GM19463 (cell line): ENCODE data around the gene VSTM2B.
A peak's percentile ranks its signal among the peaks of the same experiment; 100 is the strongest.

Source experiments
- ATAC-seq: cut with Tn5 transposase; IDR thresholded peaks from one replicate; pipeline ENCODE4 v1.9.1; 2021; ENCODE audit warnings: mild to moderate bottlenecking, moderate library complexity; ENCODE audit not compliant: unreplicated experiment

VSTM2B gene

DNA sequence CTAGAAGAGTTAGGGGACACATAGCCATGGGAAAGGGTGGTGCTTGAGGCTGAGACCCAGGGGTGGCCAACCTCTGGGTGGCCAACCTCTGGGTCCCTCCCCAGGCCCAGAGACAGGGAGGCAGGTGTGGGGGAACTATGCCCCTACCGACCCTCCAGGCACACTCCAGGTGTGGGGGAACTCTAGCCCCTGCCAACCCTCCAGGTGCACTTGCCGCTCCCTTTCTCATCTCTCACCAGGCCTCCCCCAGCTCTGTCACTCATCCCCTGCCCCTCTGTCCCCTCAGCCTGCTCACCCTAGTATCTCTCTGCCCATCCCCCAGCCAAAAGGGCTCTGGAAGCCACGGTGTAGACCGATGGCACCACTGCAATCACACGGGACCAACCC lies 10.6 kb upstream of the VSTM2B start:
- ATAC-seq: no peak

DNA sequence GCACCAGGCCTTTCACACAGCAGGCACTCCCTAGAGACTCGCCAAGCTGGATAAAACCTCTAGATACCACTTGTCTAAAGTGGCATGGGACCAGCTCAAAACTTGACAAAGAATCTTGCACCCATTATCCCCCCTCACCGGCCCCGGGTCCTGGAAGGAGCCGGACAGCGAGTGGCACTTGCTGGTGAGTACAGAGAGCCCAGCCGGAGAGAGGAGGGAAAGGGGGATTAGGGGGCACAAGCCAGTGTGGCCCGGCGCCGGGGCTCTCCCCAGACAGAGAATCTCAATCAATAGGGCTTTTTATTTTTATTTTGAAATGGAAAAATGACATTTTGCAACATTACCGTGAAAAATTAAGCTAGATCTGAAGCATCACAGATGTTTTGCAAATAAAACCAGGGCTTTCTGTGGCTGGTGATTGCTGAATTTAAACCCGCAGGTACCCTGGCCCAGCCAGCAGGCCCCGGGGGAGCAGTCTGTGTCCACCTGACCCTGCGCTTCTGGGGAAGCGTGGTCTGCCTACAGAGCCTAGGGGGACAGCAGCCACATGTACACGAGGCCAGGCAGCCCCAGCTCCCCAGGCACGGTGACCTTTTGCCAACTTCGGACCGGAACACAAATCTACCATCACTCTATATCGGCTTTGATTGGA lies 10.0 kb upstream of the VSTM2B start:
- ATAC-seq: no peak

DNA sequence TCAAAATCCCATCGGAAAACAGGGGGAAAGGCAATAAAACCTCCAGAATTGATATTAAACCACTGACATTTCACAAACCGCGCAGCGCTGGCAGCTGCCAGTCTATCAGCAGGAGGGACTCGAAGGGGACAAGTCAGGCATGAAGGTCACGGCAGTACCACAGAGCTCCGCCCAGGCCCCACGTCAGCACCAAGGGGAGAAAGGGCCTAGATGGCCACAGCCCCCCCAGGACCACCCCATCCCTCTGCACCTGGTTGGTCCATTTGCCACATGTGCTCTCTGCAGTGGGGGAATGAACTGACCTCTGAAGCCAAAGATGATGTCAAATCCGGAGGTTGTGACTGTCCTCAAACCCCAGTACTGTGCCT lies 9.5 kb upstream of the VSTM2B start:
- ATAC-seq: no peak

DNA sequence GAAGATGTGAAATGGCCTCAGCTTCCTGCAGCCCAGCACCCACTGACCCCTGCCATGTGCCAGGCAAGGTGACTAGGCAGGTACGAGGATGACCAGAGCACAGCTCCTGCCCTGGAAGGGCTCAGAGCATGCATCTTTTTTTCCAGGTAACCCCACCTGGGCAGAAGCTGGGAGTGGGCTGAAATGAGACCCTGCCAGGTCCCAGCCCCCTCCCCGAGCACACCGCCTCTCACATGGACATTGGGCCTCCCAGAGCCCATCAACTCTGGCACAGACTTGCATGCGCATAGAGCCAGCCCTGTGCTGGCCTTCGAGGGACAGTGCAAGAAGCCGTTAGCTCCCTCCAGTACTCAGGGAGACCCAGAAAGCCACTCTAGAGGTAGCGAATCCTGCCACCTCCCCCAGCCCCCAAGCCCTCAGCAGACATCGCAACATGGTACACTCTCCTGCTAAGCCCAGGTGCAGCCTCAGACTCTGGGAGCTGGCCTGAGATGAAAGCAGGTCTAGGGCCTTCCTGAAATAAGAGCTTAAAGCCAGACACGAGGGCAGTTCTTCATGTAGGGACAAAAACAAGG lies 8.9 kb upstream of the VSTM2B start:
- ATAC-seq: no peak

DNA sequence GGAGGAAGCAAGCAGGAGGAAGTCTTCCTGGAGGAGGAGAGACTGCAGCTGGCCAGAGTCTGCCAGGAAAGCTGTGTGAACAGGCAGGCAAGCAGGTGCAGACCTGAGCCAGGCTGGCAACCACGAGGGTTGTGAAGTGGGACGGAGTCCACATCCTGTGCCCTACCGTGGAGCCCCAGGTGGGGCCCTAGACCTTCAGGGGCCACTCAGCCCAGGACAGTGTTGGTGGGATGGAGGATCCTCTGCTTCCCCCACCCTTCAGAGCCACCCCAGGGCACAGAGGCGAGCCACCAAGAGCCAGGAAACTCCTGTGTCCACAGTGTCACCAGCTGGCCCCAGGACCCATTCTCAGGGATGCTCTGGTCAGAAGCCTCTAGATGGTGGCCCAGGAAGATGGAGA lies 8.4 kb upstream of the VSTM2B start:
- ATAC-seq: no peak

DNA sequence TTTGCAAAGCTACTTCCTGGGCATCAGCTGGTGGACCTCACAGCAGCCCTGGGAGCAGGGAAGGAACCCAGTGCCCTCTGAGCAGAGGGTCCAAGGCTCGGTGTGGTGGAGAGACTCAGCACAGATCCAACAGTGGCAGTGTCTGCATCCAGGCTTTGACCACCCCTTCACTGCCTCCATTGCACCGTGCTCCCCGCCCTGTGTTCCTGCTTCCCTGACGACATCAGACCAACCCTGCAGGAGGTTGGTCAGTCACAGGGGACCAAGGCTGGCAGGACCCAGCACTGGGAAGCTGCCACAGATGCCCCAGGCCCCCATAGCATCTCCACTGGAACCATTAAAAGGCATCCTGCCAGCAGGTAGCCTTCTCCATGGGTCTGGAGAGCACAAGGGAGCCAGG lies 7.8 kb upstream of the VSTM2B start:
- no peak for ATAC-seq

DNA sequence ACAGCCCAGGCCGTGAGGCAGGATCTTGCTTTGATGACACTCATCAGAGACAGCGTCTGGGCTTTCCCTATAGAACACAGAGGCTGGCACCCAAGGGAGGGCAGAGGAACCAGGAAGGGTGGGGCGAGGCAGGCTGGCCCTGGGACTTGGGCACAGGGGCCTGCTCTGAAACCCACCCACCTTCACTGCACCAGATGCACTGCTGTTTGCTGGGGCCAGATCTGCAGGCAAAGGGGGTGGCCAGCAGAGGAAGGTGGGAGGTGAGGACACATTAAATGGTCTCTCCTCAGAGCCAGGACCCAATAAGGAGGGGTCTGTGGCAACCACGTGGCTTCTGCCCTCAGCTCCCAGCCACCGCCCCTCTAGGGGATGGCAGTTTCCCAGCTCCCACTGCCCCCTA lies 6.6 kb upstream of the VSTM2B start:
- ATAC-seq: no peak

DNA sequence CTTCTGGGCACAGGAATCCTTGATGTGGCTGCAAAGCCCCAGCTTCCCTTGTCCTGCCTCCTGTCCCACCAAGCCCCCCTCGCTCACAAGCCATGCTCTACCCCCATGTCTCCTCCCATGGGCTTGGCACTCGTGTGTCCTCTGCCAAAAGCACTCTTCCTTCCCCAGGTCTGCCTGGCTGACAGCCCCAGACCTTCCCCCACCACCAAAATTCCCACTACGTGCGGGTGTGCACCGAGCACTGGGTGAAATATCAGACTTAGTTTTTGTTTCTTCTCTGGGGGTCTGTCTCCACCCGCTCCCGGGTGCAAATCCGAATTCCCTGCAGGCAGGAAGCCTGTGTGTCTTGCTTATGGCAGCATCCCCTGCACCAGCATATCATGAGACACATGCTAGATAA lies 5.9 kb upstream of the VSTM2B start:
- no peak for ATAC-seq

DNA sequence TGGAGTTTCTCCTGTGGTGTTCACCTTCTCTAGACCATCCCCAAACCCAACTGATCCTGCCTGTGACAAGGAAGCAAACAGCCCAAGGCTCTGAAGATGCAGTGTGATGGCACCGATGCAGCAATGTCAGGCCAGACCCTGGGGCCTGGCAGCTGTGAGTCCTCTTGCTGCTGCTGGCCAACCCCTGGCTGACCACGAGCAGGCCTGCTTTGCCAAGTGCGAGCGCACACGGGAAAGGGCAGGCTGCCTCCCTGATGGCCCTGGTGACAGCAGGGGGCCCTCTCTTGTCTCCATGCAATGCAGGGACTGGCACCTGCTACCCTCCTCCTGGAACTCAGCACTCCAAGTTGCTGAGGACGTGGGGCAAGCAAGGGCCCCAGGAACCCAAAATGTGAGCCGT lies 5.4 kb upstream of the VSTM2B start:
- ATAC-seq: no peak

DNA sequence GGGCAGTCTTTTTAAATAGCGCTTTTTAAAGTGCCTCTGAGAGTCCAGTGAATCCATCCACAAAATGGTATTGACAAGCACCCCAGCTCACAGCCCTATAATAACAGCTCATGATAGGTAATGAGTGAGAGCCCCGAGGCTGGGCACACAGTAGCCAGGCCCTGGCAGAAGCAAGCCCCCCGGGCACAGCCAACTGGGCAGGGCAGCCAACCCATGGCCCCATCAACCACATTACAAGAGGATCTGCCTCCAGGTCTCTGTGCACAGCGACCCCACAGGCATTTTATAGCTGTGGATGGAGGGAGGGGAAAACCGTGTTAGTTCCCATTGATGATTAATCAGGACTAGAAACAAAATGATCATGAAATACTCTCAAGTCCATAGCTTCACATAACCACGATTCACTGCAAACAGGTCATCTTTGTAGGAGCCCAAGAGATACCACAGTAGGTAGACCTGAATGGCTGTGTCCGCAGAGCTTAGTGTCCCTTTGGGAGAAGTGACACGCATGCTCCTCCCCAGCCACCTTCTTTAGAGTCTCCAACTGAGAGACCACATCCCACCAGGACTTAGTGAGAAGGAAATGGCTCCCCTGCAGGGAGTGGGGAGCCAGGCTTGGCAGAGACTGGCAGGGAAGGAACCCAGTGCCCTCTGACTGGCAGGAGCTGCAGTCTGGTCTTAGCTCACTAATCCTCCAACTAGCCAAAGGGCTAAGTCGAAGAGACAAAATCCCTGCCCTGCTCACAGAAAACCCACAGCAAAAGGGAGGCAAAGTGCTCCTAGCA lies 4.3 kb upstream of the VSTM2B start:
- ATAC-seq: no peak

DNA sequence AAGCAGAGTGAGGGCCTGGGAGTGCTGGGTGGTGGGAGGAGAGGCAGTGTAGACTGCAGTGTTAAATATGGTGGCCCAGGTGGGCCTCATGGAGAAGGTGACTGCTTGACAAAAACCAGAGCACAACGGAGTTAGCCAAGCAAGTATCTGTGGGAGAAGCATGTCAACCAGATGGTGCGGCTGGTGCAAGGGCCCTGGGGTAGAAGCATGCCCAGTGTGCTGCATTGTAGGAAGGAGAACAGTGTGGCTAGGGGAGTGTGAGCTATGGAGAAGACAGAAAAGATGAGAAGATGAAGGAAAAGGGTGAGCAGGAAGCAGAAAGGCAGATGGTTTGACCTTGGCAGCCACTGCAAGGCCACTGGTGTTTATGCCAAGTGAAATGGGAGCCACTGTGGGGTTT lies 2.2 kb upstream of the VSTM2B start:
- ATAC-seq: no peak

DNA sequence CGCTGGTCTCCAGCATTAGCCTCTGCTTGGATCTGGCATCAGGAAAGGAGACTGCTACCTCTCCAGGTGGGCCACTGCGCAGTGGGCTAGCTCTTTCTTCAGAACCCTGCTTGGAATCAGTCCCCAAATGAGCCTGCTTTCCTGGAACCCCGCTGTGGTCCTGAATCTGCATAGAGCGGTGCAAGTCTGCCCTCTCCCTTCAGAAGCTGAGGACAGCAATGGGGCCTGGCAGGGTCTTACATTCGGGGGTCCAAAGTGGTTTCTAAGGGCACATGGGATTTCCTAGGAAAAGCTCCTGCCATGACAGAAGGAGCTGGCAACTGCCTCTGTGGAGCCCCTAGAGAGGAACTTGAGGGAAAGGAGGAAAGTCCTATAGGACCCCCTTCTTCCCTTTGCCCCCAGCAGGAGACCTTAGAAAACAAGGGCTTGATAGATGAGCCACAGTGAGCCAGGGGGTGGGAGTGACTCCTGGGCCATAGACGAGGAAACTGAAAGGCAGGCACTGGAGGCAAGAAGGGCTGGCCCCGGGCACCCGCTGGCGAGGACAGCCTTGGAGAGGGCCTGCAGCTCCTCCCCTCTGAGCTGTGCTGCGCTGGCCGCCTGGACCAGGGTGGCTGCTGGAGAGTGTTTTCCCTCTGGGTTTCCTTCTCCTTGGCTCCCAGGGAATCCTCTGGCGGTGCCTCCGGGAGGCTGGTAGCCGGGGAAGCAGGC lies 1.4 kb upstream of the VSTM2B start:
- ATAC-seq: no peak

DNA sequence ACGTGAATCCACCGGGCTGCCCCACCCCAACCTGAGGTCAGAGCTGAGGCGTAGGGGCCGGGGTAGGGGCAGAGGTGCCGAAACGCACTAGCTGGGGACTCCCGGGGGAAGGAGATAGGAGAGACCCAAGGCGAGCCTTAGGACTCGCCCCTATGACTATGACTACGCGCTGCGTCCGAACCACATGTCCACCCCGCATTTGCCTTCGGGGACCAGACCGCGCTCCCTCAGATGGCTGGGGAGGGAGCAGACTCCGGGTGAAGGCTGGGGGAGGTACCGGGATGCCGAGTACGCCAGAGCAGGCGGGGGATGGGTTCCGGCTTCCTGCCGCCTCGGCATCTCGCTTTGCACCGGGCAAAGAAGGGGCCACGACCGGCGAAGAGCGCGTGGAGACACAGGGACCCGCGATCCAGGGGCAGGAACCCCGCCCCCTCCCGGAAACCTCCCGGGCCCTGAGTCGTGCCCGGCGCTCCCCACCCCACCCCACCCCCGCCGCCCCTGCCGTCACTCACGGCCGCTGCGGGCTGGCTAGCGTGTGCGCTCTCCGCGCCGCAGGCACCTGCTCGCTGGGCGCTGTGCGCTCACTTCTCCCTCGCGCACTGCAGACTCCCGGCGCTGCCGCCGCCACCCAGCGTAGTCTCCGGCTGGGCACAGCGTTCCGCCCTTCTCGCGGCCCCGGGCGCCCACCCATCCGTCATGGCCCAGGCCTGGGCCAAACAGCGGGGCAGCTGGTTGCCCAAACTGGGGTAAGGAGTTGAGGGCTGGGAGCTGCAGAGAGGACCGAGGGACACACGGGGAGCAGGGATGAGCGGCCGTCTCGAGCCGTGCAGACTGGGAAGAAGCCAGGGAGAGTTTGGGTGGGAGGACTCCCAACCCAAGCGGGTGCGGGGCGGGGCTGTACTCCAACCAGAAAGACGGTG lies 622 bp upstream of the VSTM2B start:
- no peak for ATAC-seq

DNA sequence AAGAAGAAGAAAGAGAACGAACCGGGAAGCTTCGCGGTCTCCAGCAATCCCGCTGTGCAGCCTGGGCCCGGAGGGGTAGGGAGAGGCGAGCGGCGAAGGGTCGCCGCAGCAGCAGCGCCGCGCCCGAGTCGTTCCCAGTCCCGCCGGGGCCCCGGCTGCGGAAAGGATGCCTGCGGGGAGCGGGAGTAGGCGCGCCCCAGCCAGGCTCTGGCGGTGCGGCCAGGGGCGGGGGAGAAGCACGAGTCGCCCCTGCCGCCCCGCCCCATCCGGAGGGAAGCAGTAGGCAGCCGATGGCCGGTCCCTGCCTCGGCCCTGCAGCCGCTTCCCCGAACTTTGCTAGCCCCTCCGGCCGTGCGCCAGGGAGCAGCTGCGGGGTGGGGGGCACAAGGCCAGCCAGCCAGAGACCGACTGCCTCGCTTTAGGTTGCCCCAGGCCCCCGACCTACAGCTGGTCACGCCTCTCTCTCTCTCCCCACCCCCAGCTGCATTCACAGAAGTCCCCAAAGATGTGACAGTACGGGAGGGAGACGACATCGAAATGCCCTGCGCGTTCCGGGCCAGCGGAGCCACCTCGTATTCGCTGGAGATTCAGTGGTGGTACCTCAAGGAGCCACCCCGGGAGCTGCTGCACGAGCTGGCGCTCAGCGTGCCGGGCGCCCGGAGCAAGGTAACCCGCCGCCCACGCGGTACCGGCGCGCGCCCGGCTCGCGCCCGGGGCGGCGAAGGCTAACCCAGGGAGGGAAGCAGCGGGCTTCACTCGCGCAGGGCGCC lies 1.1 kb downstream of the VSTM2B start:
- no peak for ATAC-seq

DNA sequence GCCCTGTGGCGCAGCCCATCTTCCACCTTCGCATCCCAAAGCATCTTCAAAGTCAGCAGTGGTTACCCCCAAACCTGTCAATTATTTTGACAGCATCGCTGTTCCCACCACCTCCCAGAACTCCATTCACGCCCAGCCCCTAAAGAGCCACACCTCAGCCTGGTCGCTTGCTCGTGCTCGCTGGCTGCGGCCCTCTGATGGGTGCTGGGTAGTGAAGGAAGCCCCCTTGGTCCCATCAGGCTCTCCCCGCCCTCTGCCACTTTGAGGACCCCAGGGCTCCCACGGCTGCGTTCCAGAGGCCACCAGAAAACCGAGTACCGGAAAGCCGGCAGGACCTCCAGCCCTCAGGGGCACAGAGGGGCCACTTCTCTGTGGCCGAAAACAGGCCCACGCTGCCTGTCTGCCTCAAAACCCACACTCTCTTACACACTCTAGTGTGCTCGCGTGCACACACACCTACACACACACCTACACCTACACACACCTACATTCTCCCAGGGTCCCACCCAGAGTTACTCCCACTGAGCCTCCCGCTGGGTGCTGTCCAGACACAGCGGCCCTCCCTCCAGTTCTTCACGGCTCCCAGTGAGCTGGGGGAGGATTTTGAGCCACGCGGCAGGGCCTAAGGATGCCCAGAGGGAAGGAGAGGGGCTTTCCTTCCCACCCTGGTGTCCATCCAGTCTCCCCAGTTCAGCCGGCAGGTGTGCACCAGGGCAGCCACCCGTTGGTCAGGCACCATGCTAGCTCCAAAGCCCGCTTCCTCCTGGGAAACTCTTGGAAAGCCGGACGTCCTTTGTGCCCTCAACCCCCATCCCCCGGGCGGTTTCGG lies 1.9 kb downstream of the VSTM2B start:
- ATAC-seq: no peak

DNA sequence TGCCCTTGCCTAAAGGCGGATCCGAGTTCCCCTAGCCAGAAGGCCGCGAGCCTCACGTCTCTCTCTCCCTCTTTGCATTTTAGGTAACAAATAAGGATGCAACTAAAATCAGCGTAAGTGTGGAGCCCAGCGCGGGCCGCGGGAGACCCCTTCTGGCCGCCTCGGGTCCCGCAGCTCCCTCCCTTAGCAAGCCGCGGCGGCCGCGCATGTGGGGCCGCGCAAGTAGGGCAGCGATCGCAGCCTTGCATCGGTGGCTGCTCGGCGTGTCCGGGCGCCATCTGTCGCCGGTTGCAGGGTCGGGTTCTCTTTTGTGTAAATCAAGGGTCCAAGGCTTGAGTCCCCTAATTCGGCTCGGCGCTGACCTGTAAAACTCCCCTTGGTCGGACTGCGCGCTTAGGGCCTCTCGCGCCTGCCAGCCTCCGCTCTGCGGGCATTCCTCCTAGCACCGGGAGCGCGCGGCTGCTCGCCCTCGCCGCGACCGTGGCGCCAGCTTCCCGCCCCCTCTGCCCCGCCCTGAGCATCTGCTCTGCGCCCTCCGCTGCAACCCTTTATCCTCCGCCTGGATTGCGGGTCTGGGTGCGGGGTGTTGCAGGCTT lies 2.7 kb downstream of the VSTM2B start:
- peak; percentile 82 for ATAC-seq

DNA sequence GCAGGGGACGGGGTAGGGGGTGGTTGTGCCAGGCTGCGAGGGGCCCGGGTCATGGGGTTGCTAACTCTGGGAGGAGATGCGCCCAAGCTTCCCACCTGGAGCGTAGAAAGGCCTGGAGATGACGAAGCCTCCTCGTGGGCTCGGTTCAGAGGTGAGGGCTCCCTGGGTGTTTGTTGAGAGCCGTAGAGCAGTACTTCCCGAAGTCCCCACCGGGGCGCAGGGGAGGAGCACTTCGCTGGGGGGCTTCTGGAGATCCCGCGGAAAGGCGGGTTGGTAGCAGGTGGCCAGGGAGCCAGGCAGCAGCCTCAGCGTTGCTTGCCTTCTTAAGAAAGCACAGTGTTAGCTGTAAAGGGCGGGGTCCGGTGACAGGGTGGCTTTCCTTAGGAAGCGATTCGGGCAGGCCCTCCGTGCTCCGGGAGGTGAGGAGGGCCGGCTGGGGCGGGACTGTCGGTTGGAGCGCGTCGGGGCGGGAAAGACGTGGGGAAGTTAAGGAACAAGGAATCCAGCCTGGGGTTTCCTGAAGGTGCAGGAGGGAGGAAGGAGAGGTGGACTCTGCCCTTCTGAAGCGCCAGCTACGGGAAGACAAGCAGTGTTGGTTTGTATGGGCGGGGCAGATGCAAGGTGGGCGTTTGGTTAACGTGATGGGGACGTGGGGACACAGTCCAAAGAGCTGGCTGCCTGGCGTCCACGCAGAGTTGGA lies 3.3 kb downstream of the VSTM2B start:
- no peak for ATAC-seq
